H9 (cell line): ENCODE results near the gene PLA2G4E. TPM values are rescaled to one million over a fixed set of nuclear protein-coding genes. Genes with fewer than 3 reads are reported as not detected.

Experiments
- DNase-seq: peaks from one replicate; pipeline ENCODE4 v3.0.0-alpha.2; 2017
- H2AFZ ChIP-seq: one replicate; pipeline ENCODE4 v1.6.1; 2013; ENCODE audit warnings: mild to moderate bottlenecking, low read length, control low read depth, moderate library complexity
- H2AK5ac ChIP-seq: 2 replicates; pipeline ENCODE4 v1.6.1; 2013; ENCODE audit warnings: low read length, control low read depth, mixed read lengths; ENCODE audit not compliant: insufficient read length
- H2BK120ac ChIP-seq: one replicate; pipeline ENCODE4 v1.6.1; 2013; ENCODE audit warnings: low read depth, mild to moderate bottlenecking, low read length, control low read depth, inconsistent platforms; ENCODE audit not compliant: poor library complexity, severe bottlenecking
- H2BK12ac ChIP-seq: 2 replicates; pipeline ENCODE4 v1.6.1; 2013; ENCODE audit warnings: low read length, control low read depth, mixed read lengths, low read depth; ENCODE audit not compliant: insufficient read length
- H2BK15ac ChIP-seq: 2 replicates; pipeline ENCODE4 v1.6.1; 2013; ENCODE audit warnings: low read depth, low read length, control low read depth
- H2BK20ac ChIP-seq: one replicate; pipeline ENCODE4 v1.6.1; 2013; ENCODE audit warnings: low read depth, mild to moderate bottlenecking, low read length, control low read depth, inconsistent platforms; ENCODE audit not compliant: poor library complexity, severe bottlenecking
- H2BK5ac ChIP-seq: 2 replicates; pipeline ENCODE4 v1.6.1; 2013; ENCODE audit warnings: low read length, control low read depth, mixed read lengths; ENCODE audit not compliant: insufficient read length
- H3K14ac ChIP-seq: 2 replicates; pipeline ENCODE4 v1.6.1; 2013; ENCODE audit warnings: low read length, control low read depth; ENCODE audit not compliant: insufficient read depth
- H3K18ac ChIP-seq: 2 replicates; pipeline ENCODE4 v1.6.1; 2013; ENCODE audit warnings: low read depth, mild to moderate bottlenecking, mixed read lengths, low read length, control low read depth; ENCODE audit not compliant: insufficient read length
- H3K23ac ChIP-seq: 2 replicates; pipeline ENCODE4 v1.6.1; 2013; ENCODE audit warnings: low read length, control low read depth, mixed read lengths, low read depth; ENCODE audit not compliant: insufficient read length
- H3K23me2 ChIP-seq: 2 replicates; pipeline ENCODE4 v1.6.1; 2013; ENCODE audit warnings: low read depth, mild to moderate bottlenecking, mixed read lengths, low read length, control low read depth; ENCODE audit not compliant: insufficient read length, poor library complexity, severe bottlenecking
- H3K27ac ChIP-seq: 2 replicates; pipeline ENCODE4 v1.5.1; 2013; ENCODE audit warnings: low read length, control low read depth, mixed read lengths, low read depth; ENCODE audit not compliant: insufficient read length
- H3K27me3 ChIP-seq: 2 replicates; pipeline ENCODE4 v1.6.1; 2013; ENCODE audit warnings: low read length, control low read depth, inconsistent platforms; ENCODE audit not compliant: insufficient read depth
- H3K4ac ChIP-seq: 2 replicates; pipeline ENCODE4 v1.6.1; 2013; ENCODE audit warnings: low read depth, mild to moderate bottlenecking, control low read depth, inconsistent platforms, low read length, moderate library complexity
- H3K4me1 ChIP-seq: 2 replicates; pipeline ENCODE4 v1.6.1; 2013; ENCODE audit warnings: low read length, control low read depth, inconsistent platforms; ENCODE audit not compliant: insufficient read depth
- H3K4me2 ChIP-seq: 2 replicates; pipeline ENCODE4 v1.6.1; 2013; ENCODE audit warnings: low read length, control low read depth, mixed read lengths; ENCODE audit not compliant: insufficient read length, insufficient read depth
- H3K56ac ChIP-seq: 2 replicates; pipeline ENCODE4 v1.6.1; 2013; ENCODE audit warnings: low read depth, mild to moderate bottlenecking, mixed read lengths, low read length, control low read depth; ENCODE audit not compliant: insufficient read length
- H3K79me1 ChIP-seq: 2 replicates; pipeline ENCODE4 v1.6.1; 2013; ENCODE audit warnings: low read depth, mild to moderate bottlenecking, moderate library complexity, low read length, control low read depth, inconsistent platforms; ENCODE audit not compliant: insufficient read depth, poor library complexity, severe bottlenecking
- H3K79me2 ChIP-seq: 2 replicates; pipeline ENCODE4 v1.6.1; 2013; ENCODE audit warnings: low read length, control low read depth, inconsistent platforms; ENCODE audit not compliant: insufficient read depth
- H3K9ac ChIP-seq: 2 replicates; pipeline ENCODE4 v1.6.1; 2013; ENCODE audit warnings: low read length, control low read depth, mixed read lengths; ENCODE audit not compliant: insufficient read length; ENCODE audit errors: extremely low read depth
- H3K9me3 ChIP-seq: one replicate; pipeline ENCODE4 v1.6.1; 2013; ENCODE audit warnings: low read depth, low read length, inconsistent platforms; ENCODE audit not compliant: control insufficient read depth
- H3T11ph ChIP-seq: one replicate; pipeline ENCODE4 v1.6.1; 2013; ENCODE audit warnings: mild to moderate bottlenecking, low read length, control low read depth, inconsistent platforms
- H4K20me1 ChIP-seq: one replicate; pipeline ENCODE4 v1.6.1; 2013; ENCODE audit not compliant: control insufficient read depth, insufficient read length, insufficient read depth
- H4K5ac ChIP-seq: 2 replicates; pipeline ENCODE4 v1.6.1; 2013; ENCODE audit warnings: low read depth, mild to moderate bottlenecking, mixed read lengths, low read length, control low read depth; ENCODE audit not compliant: insufficient read length
- H4K8ac ChIP-seq: replicated peaks from 2 replicates; pipeline ENCODE4 v1.6.1; 2013; ENCODE audit warnings: low read length, control low read depth, mixed read lengths, low read depth; ENCODE audit not compliant: insufficient read length
- H4K91ac ChIP-seq: 2 replicates; pipeline ENCODE4 v1.6.1; 2013; ENCODE audit warnings: low read depth, mild to moderate bottlenecking, moderate library complexity, mixed read lengths, low read length, control low read depth; ENCODE audit not compliant: insufficient read length
- H3K27ac Mint-ChIP-seq, 3 experiments: 2 replicates in 2 of 3; 3 replicates in 1 of 3; pipeline ENCODE4 v1.8.0; 2020 to 2021; ENCODE audit warnings: mixed read lengths in 3 of 3, mild to moderate bottlenecking in 1 of 3, moderate library complexity in 1 of 3
- H3K27me3 Mint-ChIP-seq: 2 replicates; pipeline ENCODE4 v1.8.0; 2021; ENCODE audit warnings: low read depth, mild to moderate bottlenecking, moderate library complexity, mixed read lengths
- H3K36me3 Mint-ChIP-seq, 3 experiments: 2 replicates in 2 of 3; 3 replicates in 1 of 3; pipeline ENCODE4 v1.8.0; 2020 to 2021; ENCODE audit warnings: low read depth in 3 of 3, mixed read lengths in 3 of 3; ENCODE audit not compliant: insufficient read depth in 1 of 3
- H3K4me1 Mint-ChIP-seq, 2 experiments: 2 replicates each; pipeline ENCODE4 v1.8.0; 2020; ENCODE audit warnings: mixed read lengths in 2 of 2
- H3K4me3 Mint-ChIP-seq, 2 experiments: 2 replicates in 1 of 2; 3 replicates in 1 of 2; pipeline ENCODE4 v1.8.0; 2020 to 2021; ENCODE audit warnings: mild to moderate bottlenecking in 2 of 2, mixed read lengths in 2 of 2, moderate library complexity in 1 of 2
- H3K9me3 Mint-ChIP-seq, 2 experiments: 2 replicates in 1 of 2; 3 replicates in 1 of 2; pipeline ENCODE4 v1.8.0; 2020; ENCODE audit warnings: mild to moderate bottlenecking in 2 of 2, mixed read lengths in 2 of 2, moderate library complexity in 1 of 2
- WGBS: extraction: QIAGEN DNeasy Blood & Tissue Kit; methylation state at CpG from one replicate; pipeline ENCODE4 v1.1.7; 2013; ENCODE audit warnings: missing lambda C conversion rate, low lambda C conversion rate, mixed read lengths; ENCODE audit not compliant: insufficient read length; ENCODE audit errors: extremely low coverage; 5-methylcytosine and 5-hydroxymethylcytosine counted together
- total RNA-seq: library from RNA; stranded (reverse); gene quantifications from 2 replicates; pipeline ENCODE4 v1.2.1, GENCODE V29; 2021
- TF ChIP-seq, protein P1 (sequence below): fragments of 200-600 bp; sonication (generic); conservative IDR thresholded peaks from 3 replicates; pipeline ENCODE4 v1.8.0; 2021; ENCODE audit warnings: antibody characterized with exemption, mild to moderate bottlenecking

The PLA2G4E gene
- total RNA-seq, 1 experiment from 2014 or later = not detected

DNA sequence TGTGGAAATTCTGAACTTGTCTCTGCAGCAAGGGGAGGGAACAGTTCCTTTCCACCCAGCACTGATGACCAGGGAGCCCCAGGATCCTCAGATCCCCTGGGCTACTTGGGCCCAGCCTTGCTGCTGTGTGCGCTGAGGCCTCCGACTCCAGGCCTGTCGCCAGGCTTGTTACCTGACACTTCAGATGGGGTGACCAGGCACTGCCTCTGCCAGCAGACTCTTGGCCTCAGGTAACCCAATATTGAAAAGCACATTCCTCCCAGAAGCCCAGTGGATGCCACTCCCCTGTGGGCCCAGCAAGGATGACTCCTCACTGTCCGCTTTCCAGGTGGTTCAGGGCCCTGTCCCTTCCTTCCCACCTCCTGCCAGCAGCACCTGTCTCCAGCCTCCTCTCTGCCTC, 3.5 kb upstream of the PLA2G4E start:
- H2BK12ac ChIP-seq = no peak overlapping the region
- no peak overlapping the region for H3K56ac ChIP-seq
- H3K9ac ChIP-seq = no peak overlapping the region
- H3K18ac ChIP-seq = no peak overlapping the region
- H3K4me1 ChIP-seq = no peaks in the 10 kb centered on the region
- no peaks in the 10 kb centered on the region for H3K79me1 ChIP-seq
- TF ChIP-seq, protein P1, sequence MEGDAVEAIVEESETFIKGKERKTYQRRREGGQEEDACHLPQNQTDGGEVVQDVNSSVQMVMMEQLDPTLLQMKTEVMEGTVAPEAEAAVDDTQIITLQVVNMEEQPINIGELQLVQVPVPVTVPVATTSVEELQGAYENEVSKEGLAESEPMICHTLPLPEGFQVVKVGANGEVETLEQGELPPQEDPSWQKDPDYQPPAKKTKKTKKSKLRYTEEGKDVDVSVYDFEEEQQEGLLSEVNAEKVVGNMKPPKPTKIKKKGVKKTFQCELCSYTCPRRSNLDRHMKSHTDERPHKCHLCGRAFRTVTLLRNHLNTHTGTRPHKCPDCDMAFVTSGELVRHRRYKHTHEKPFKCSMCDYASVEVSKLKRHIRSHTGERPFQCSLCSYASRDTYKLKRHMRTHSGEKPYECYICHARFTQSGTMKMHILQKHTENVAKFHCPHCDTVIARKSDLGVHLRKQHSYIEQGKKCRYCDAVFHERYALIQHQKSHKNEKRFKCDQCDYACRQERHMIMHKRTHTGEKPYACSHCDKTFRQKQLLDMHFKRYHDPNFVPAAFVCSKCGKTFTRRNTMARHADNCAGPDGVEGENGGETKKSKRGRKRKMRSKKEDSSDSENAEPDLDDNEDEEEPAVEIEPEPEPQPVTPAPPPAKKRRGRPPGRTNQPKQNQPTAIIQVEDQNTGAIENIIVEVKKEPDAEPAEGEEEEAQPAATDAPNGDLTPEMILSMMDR = no peak
- no peak overlapping the region for H2BK20ac ChIP-seq
- no peak overlapping the region for H3K27ac Mint-ChIP-seq
- H3K23me2 ChIP-seq = no peaks in the 10 kb centered on the region
- H3K27ac ChIP-seq = no peak overlapping the region
- no CpG with 5 or more reads among the region's 4 CpGs for WGBS
- no peak for DNase-seq
- peaks cover 47 to 53% of the 10 kb centered on the region in 2 experiments for H3K9me3 Mint-ChIP-seq
- H3K4me1 Mint-ChIP-seq = no peaks in the 10 kb centered on the region
- H3K9me3 ChIP-seq = peaks cover 26% of the 10 kb centered on the region
- H3K36me3 Mint-ChIP-seq = peaks cover 15 to 26% (median 16%) of the 10 kb centered on the region in 3 experiments
- H4K5ac ChIP-seq = no peak overlapping the region
- H4K8ac ChIP-seq = no peak overlapping the region
- no peaks in the 10 kb centered on the region for H3K79me2 ChIP-seq
- peaks cover 19% of the 10 kb centered on the region for H3K27me3 Mint-ChIP-seq
- no peak overlapping the region for H3K14ac ChIP-seq
- no peak overlapping the region for H2AK5ac ChIP-seq
- no peak overlapping the region for H2BK120ac ChIP-seq
- no peak overlapping the region for H2BK15ac ChIP-seq
- no peak overlapping the region for H3K23ac ChIP-seq
- H3K4ac ChIP-seq = no peak overlapping the region
- H2AFZ ChIP-seq = no peak overlapping the region
- H2BK5ac ChIP-seq = no peak overlapping the region
- H3K27me3 ChIP-seq = no peaks in the 10 kb centered on the region
- no peak overlapping the region for H3K4me3 Mint-ChIP-seq
- H4K20me1 ChIP-seq = no peaks in the 10 kb centered on the region
- no peak overlapping the region for H3K4me2 ChIP-seq
- H4K91ac ChIP-seq = no peak overlapping the region
- H3T11ph ChIP-seq = no peak overlapping the region
